Mesenchymal stem cell (in vitro differentiated cells and primary cell): ENCODE measurements around the gene PPP6R2.

ENCODE experiments used
- DNase-seq: peaks from one replicate; pipeline ENCODE4 v3.0.0-alpha.2; 2013
- H2AFZ ChIP-seq: one replicate; pipeline ENCODE4 v1.6.1; 2013; ENCODE audit warnings: low read depth, mild to moderate bottlenecking, control low read depth, inconsistent platforms, low read length, moderate library complexity
- H2AK5ac ChIP-seq: 2 replicates; pipeline ENCODE4 v1.6.1; 2013; ENCODE audit warnings: low read length, moderate library complexity, mild to moderate bottlenecking, inconsistent platforms; ENCODE audit not compliant: severe bottlenecking
- H2BK120ac ChIP-seq: one replicate; pipeline ENCODE4 v1.6.1; 2013; ENCODE audit warnings: low read depth, mild to moderate bottlenecking, inconsistent platforms, low read length, moderate library complexity
- H2BK12ac ChIP-seq, 2 experiments: one replicate each; pipeline ENCODE4 v1.6.1; 2013; ENCODE audit warnings: inconsistent platforms in 2 of 2, low read length in 2 of 2, mild to moderate bottlenecking in 2 of 2, moderate library complexity in 2 of 2, control low read depth in 1 of 2
- H2BK15ac ChIP-seq: one replicate; pipeline ENCODE4 v1.6.1; 2013; ENCODE audit warnings: mild to moderate bottlenecking, low read depth, inconsistent platforms; ENCODE audit not compliant: poor library complexity, severe bottlenecking
- H2BK5ac ChIP-seq: 2 replicates; pipeline ENCODE4 v1.6.1; 2013; ENCODE audit warnings: low read depth, mild to moderate bottlenecking, low read length, control low read depth, inconsistent platforms; ENCODE audit not compliant: poor library complexity, severe bottlenecking
- H3K14ac ChIP-seq, 2 experiments: one replicate each; pipeline ENCODE4 v1.6.1; 2013; ENCODE audit warnings: inconsistent platforms in 2 of 2, low read length in 2 of 2, control low read depth in 1 of 2, mild to moderate bottlenecking in 1 of 2, moderate library complexity in 1 of 2
- H3K18ac ChIP-seq, 2 experiments: one replicate each; pipeline ENCODE4 v1.6.1; 2013; ENCODE audit warnings: inconsistent platforms in 2 of 2, low read length in 2 of 2, control low read depth in 1 of 2, low read depth in 1 of 2, mild to moderate bottlenecking in 1 of 2
- H3K23ac ChIP-seq, 2 experiments: one replicate each; pipeline ENCODE4 v1.6.1; 2013; ENCODE audit warnings: inconsistent platforms in 2 of 2, low read length in 2 of 2, mild to moderate bottlenecking in 2 of 2, moderate library complexity in 2 of 2, control low read depth in 1 of 2
- H3K27ac ChIP-seq: 2 replicates; pipeline ENCODE4 v1.5.1; 2013; ENCODE audit warnings: mild to moderate bottlenecking, moderate library complexity, low read length, control low read depth, inconsistent platforms; ENCODE audit not compliant: poor library complexity, severe bottlenecking
- H3K27me3 ChIP-seq, 2 experiments: 2 replicates each; pipeline versions ENCODE4 v1.6.1 to v1.7.0; 2013; ENCODE audit warnings: low read length in 2 of 2, mild to moderate bottlenecking in 2 of 2, moderate library complexity in 2 of 2, control low read depth in 1 of 2, inconsistent platforms in 1 of 2; ENCODE audit not compliant: control insufficient read depth in 1 of 2, insufficient read depth in 1 of 2
- H3K36me3 ChIP-seq, 2 experiments: 2 replicates each; pipeline versions ENCODE4 v1.6.1 to v1.7.0; 2013; ENCODE audit warnings: low read length in 2 of 2, control low read depth in 1 of 2, inconsistent platforms in 1 of 2, low read depth in 1 of 2, mild to moderate bottlenecking in 1 of 2; ENCODE audit not compliant: insufficient read depth in 2 of 2, control insufficient read depth in 1 of 2
- H3K4ac ChIP-seq, 2 experiments: one replicate each; pipeline ENCODE4 v1.6.1; 2013; ENCODE audit warnings: inconsistent platforms in 2 of 2, low read length in 2 of 2, mild to moderate bottlenecking in 2 of 2, moderate library complexity in 2 of 2, control low read depth in 1 of 2, low read depth in 1 of 2
- H3K4me1 ChIP-seq: 2 replicates; pipeline ENCODE4 v1.6.1; 2013; ENCODE audit warnings: low read depth, low read length, control low read depth; ENCODE audit not compliant: control insufficient read depth, insufficient read depth
- H3K4me2 ChIP-seq: 2 replicates; pipeline ENCODE4 v1.6.1; 2013; ENCODE audit warnings: low read length, mild to moderate bottlenecking, inconsistent platforms; ENCODE audit not compliant: poor library complexity, severe bottlenecking
- H3K4me3 ChIP-seq, 2 experiments: 2 replicates each; pipeline versions ENCODE4 v1.5.1 to v1.7.0; 2013; ENCODE audit warnings: low read length in 2 of 2, mild to moderate bottlenecking in 2 of 2, control low read depth in 1 of 2, low read depth in 1 of 2; ENCODE audit not compliant: insufficient read depth in 1 of 2
- H3K79me1 ChIP-seq: replicated peaks from 2 replicates; pipeline ENCODE4 v1.6.1; 2013; ENCODE audit warnings: mild to moderate bottlenecking, control low read depth, low read length, inconsistent platforms; ENCODE audit not compliant: poor library complexity, severe bottlenecking
- H3K9ac ChIP-seq: 2 replicates; pipeline ENCODE4 v1.7.0; 2013; ENCODE audit warnings: mild to moderate bottlenecking, low read length, moderate library complexity
- H3K9me3 ChIP-seq: 2 replicates; pipeline ENCODE4 v1.7.0; 2013; ENCODE audit warnings: mild to moderate bottlenecking, low read length; ENCODE audit not compliant: control insufficient read depth
- H4K8ac ChIP-seq: one replicate; pipeline ENCODE4 v1.6.1; 2013; ENCODE audit warnings: inconsistent platforms, mild to moderate bottlenecking, low read length, moderate library complexity
- H4K91ac ChIP-seq: one replicate; pipeline ENCODE4 v1.6.1; 2013; ENCODE audit warnings: mild to moderate bottlenecking, low read length, inconsistent platforms
- WGBS: methylation state at CpG from one replicate; pipeline ENCODE4 v1.1.7; 2013; ENCODE audit warnings: mixed read lengths; 5-methylcytosine and 5-hydroxymethylcytosine counted together

Gene PPP6R2

GRCh38 chr22:50398831-50399648 lies 55.9 kb downstream of the PPP6R2 start:
- H2BK12ac ChIP-seq = no peak overlapping the region
- H3K4me3 ChIP-seq = no peak overlapping the region
- H2BK5ac ChIP-seq = no peak overlapping the region
- H3K9me3 ChIP-seq = no peaks in the 10 kb centered on the region
- peak; percentile 29 for DNase-seq
- H4K91ac ChIP-seq = no peak overlapping the region
- no peak overlapping the region for H2BK120ac ChIP-seq
- H3K14ac ChIP-seq = no peak overlapping the region
- WGBS = 91% methylated on average over 15 of the region's 15 CpGs
- H3K27me3 ChIP-seq = no peaks in the 10 kb centered on the region
- H3K18ac ChIP-seq = no peak overlapping the region
- H4K8ac ChIP-seq = no peak overlapping the region
- H3K36me3 ChIP-seq = peaks cover 35 to 39% of the 10 kb centered on the region in 2 experiments
- peaks cover 25% of the 10 kb centered on the region for H3K4me1 ChIP-seq
- H3K4me2 ChIP-seq = no peak overlapping the region
- peak overlapping the region; percentile 19 for H3K27ac ChIP-seq
- H2BK15ac ChIP-seq = no peak overlapping the region
- no peak overlapping the region for H3K23ac ChIP-seq
- H2AFZ ChIP-seq = no peak overlapping the region
- no peak overlapping the region for H3K4ac ChIP-seq
- no peak overlapping the region for H3K9ac ChIP-seq
- H2AK5ac ChIP-seq = no peak overlapping the region
- H3K79me1 ChIP-seq = peaks cover 31% of the 10 kb centered on the region

- no peaks in the 10 kb centered on the region for H3K27me3 ChIP-seq
- no peak overlapping the region for H2BK15ac ChIP-seq
- H2AFZ ChIP-seq = no peak overlapping the region
- H2BK5ac ChIP-seq = no peak overlapping the region
- no peak overlapping the region for H2BK120ac ChIP-seq
- H3K4me3 ChIP-seq = no peak overlapping the region
- H3K79me1 ChIP-seq = peaks cover 34% of the 10 kb centered on the region
- H3K14ac ChIP-seq = no peak overlapping the region
- no peak overlapping the region for H3K4ac ChIP-seq
- peak; percentile 32 for DNase-seq
- no peaks in the 10 kb centered on the region for H3K9me3 ChIP-seq
- peak overlapping the region in 1 of 2 experiments; percentile 54 for H3K18ac ChIP-seq
- H2BK12ac ChIP-seq = no peak overlapping the region
- H3K27ac ChIP-seq = peak overlapping the region; percentile 19
- no peak overlapping the region for H3K23ac ChIP-seq
- peaks cover 28% of the 10 kb centered on the region for H3K4me1 ChIP-seq
- H3K36me3 ChIP-seq = peaks cover 32 to 37% of the 10 kb centered on the region in 2 experiments
- no peak overlapping the region for H3K4me2 ChIP-seq
- no peak overlapping the region for H3K9ac ChIP-seq
- WGBS = 85% methylated on average over 8 of the region's 8 CpGs
- no peak overlapping the region for H4K91ac ChIP-seq
- H4K8ac ChIP-seq = no peak overlapping the region
- H2AK5ac ChIP-seq = no peak overlapping the region
These were observed 56.7 kb downstream of the PPP6R2 start for GRCh38 chr22:50399751-50400331.

GRCh38 chr22:50400406-50400805 lies 57.3 kb downstream of the PPP6R2 start:
- Histone ChIP-seq H2BK12ac (no peak overlapping the region), H3K4ac (no peak overlapping the region), H3K23ac (no peak overlapping the region), H3K18ac (no peak overlapping the region), H3K14ac (no peak overlapping the region), H3K27me3 (no peaks in the 10 kb centered on the region), H3K79me1 (peaks cover 38% of the 10 kb centered on the region), H4K8ac (no peak overlapping the region), H2BK5ac (no peak overlapping the region), H3K9ac (no peak overlapping the region), H3K36me3 (peaks cover 30 to 35% of the 10 kb centered on the region in 2 experiments), H2AFZ (no peak overlapping the region), H4K91ac (no peak overlapping the region), H2AK5ac (no peak overlapping the region), H2BK15ac (no peak overlapping the region), H3K9me3 (no peaks in the 10 kb centered on the region), H3K27ac (peak overlapping the region; percentile 19), H3K4me1 (peaks cover 28% of the 10 kb centered on the region), H3K4me3 (no peak overlapping the region), H2BK120ac (no peak overlapping the region), H3K4me2 (no peak overlapping the region)
- 92% methylated on average over 4 of the region's 4 CpGs for WGBS
- DNase-seq = no peak

- Histone ChIP-seq H2BK12ac (no peak overlapping the region), H3K14ac (no peak overlapping the region), H3K27me3 (no peaks in the 10 kb centered on the region), H3K9me3 (no peaks in the 10 kb centered on the region), H4K8ac (no peak overlapping the region), H3K9ac (no peak overlapping the region), H2AK5ac (no peak overlapping the region), H3K4me3 (no peak overlapping the region), H3K18ac (no peak overlapping the region), H3K23ac (no peak overlapping the region), H3K36me3 (peaks cover 27 to 31% of the 10 kb centered on the region in 2 experiments), H3K4me1 (peaks cover 28% of the 10 kb centered on the region), H3K27ac (no peak overlapping the region), H2BK120ac (no peak overlapping the region), H3K79me1 (peaks cover 38% of the 10 kb centered on the region), H3K4me2 (no peak overlapping the region), H2AFZ (no peak overlapping the region), H2BK15ac (no peak overlapping the region), H3K4ac (no peak overlapping the region), H2BK5ac (no peak overlapping the region), H4K91ac (no peak overlapping the region)
- WGBS = 96% methylated on average over 5 of the region's 5 CpGs
- no peak for DNase-seq
These were observed 57.8 kb downstream of the PPP6R2 start for GRCh38 chr22:50400931-50401330.
